Esophagus squamous epithelium (tissue), 5 donors: ENCODE data around the gene CRYAB. TPM values are rescaled to one million over a fixed set of nuclear protein-coding genes. Genes with fewer than 3 reads are reported as not detected.
A peak's percentile ranks its signal among the peaks of the same experiment; 100 is the strongest.

Source experiments
- DNase-seq: peaks from one replicate; lab custom pipeline; 2025; lab: John Stamatoyannopoulos, UW
- H3K27ac ChIP-seq, 4 donors: fragments of 200-600 bp; sonication (generic); one replicate each; pipeline ENCODE4 v1.5.1; 2016 to 2019; ENCODE audit warnings: mild to moderate bottlenecking in 1 of 4
- H3K27me3 ChIP-seq, 4 donors: fragments of 200-600 bp; sonication (generic); 1 replicate in 3 of 4; 2 replicates in 1 of 4; pipeline versions ENCODE4 v1.5.1 to v1.6.0; 2017 to 2021; ENCODE audit warnings: antibody characterized with exemption in 1 of 4
- H3K36me3 ChIP-seq, 3 donors: fragments of 200-600 bp; sonication (generic); one replicate each; pipeline ENCODE4 v1.5.1; 2016 to 2019
- H3K4me1 ChIP-seq, 3 donors: fragments of 200-600 bp; sonication (generic); one replicate each; pipeline ENCODE4 v1.5.1; 2017 to 2019
- H3K4me3 ChIP-seq, 4 donors: fragments of 200-600 bp; sonication (generic); 1 replicate in 3 of 4; 2 replicates in 1 of 4; pipeline ENCODE4 v1.5.1; 2016 to 2019; ENCODE audit warnings: mild to moderate bottlenecking in 2 of 4, moderate library complexity in 1 of 4
- H3K9me3 ChIP-seq, 3 donors: fragments of 200-600 bp; sonication (generic); one replicate each; pipeline ENCODE4 v1.5.1; 2016 to 2019
- CTCF ChIP-seq, 6 experiments: fragments of 450-650 bp in 4 of 6; fragments of 200-600 bp in 2 of 6; sonication (generic) in 2 of 6; IDR thresholded peaks; one replicate each; pipeline ENCODE4 v1.5.1; 2016 to 2019; ENCODE audit warnings: antibody characterized with exemption in 6 of 6, mild to moderate bottlenecking in 4 of 6, moderate library complexity in 4 of 6
- POLR2A ChIP-seq, 4 donors: fragments of 450-650 bp; IDR thresholded peaks; one replicate each; pipeline ENCODE4 v1.6.1; 2017; ENCODE audit warnings: antibody characterized with exemption in 4 of 4, mild to moderate bottlenecking in 4 of 4, moderate library complexity in 3 of 4
- WGBS, 2 donors: methylation state at CpG; one replicate each; pipeline ENCODE4 v1.1.5; 2018; 5-methylcytosine and 5-hydroxymethylcytosine counted together
- intact Hi-C: fragments of 100-400 bp; cut with DNase I; formaldehyde crosslinking; loops from one replicate; pipeline ENCODE4 v1.15.0; 2022
- total RNA-seq, 4 donors: library from RNA; depleted of rRNA; stranded (reverse); fragments of >200 nt; gene quantifications; one replicate each; pipeline ENCODE4 v1.1.0, GENCODE V29; 2016
- donor health status: DM: yes; HTN: yes; CAD: no.

CRYAB gene
- total RNA-seq, 4 donors from 2014 or later: 22.9 to 85.0 (median 45.2) TPM

GRCh38 chr11:111944651-111945051 is 33.1 kb upstream of the CRYAB start:
- intact Hi-C loops: loop anchor here (5.0 kb wide), 1 partner anchor 33 kb away; no protein-coding TSS in a partner anchor
- no peak for TF ChIP-seq POLR2A (IDR thresholded peaks at IDR 0.05)
- no peak for TF ChIP-seq CTCF (IDR thresholded peaks at IDR 0.05)
- DNase-seq: no peak

GRCh38 chr11:111944139-111944538 is 32.6 kb upstream of the CRYAB start:
- Histone ChIP-seq H3K27ac (peak overlapping the region; percentile 23 to 71 (median 63)), H3K36me3 (no peaks in the 10 kb centered on the region), H3K27me3 (no peaks in the 10 kb centered on the region), H3K4me3 (no peak overlapping the region), H3K9me3 (no peaks in the 10 kb centered on the region), H3K4me1 (peaks cover 0 to 32% (median 20%) of the 10 kb centered on the region in 3 donors)
- 57 to 61% methylated on average over 2 to 3 of the region's 3 CpGs for WGBS, 2 donors
- intact Hi-C loops: loop anchor here (5.0 kb wide), 1 partner anchor 33 kb away; no protein-coding TSS in a partner anchor
- no peak for DNase-seq
- TF ChIP-seq POLR2A (IDR thresholded peaks at IDR 0.05) (no peak), CTCF (IDR thresholded peaks at IDR 0.05) (no peak)

More at GRCh38 chr11:111944651-111945051, 33.1 kb upstream of the CRYAB start:
- Histone ChIP-seq H3K4me1 (peaks cover 0 to 28% (median 16%) of the 10 kb centered on the region in 3 donors), H3K9me3 (no peaks in the 10 kb centered on the region), H3K36me3 (no peaks in the 10 kb centered on the region), H3K4me3 (no peak overlapping the region), H3K27ac (peak overlapping the region; percentile 24 to 71 (median 63)), H3K27me3 (no peaks in the 10 kb centered on the region)
- 49 to 62% methylated on average over 5 of the region's 5 CpGs for WGBS, 2 donors

- H3K36me3 ChIP-seq: no peaks in the 10 kb centered on the region
- WGBS, 2 donors: 77 to 83% methylated on average over 7 of the region's 7 CpGs
- H3K4me1 ChIP-seq: peaks cover 0 to 45% (median 32%) of the 10 kb centered on the region in 3 donors
- no peaks in the 10 kb centered on the region for H3K9me3 ChIP-seq
- H3K27me3 ChIP-seq: no peaks in the 10 kb centered on the region
- TF ChIP-seq CTCF (IDR thresholded peaks at IDR 0.05): no peak
- no peak for TF ChIP-seq POLR2A (IDR thresholded peaks at IDR 0.05)
- DNase-seq: no peak
- H3K4me3 ChIP-seq: no peak overlapping the region
- no peak overlapping the region for H3K27ac ChIP-seq
- intact Hi-C loops: loop anchor here (5.0 kb wide), 1 partner anchor 34 kb away; no protein-coding TSS in a partner anchor
These were observed 31.3 kb upstream of the CRYAB start for GRCh38 chr11:111942829-111943228.

- TF ChIP-seq CTCF (IDR thresholded peaks at IDR 0.05) (no peak), POLR2A (IDR thresholded peaks at IDR 0.05) (no peak)
- no peaks in the 10 kb centered on the region for H3K27me3 ChIP-seq
- no peak for DNase-seq
- intact Hi-C loops: loop anchor here (5.0 kb wide), 1 partner anchor 35 kb away; no protein-coding TSS in a partner anchor
- H3K36me3 ChIP-seq: no peaks in the 10 kb centered on the region
- no peak overlapping the region for H3K27ac ChIP-seq
- H3K9me3 ChIP-seq: no peaks in the 10 kb centered on the region
- WGBS, 2 donors: 40 to 56% methylated on average over 3 to 5 of the region's 5 CpGs
- no peak overlapping the region for H3K4me3 ChIP-seq
- peaks cover 0 to 53% (median 35%) of the 10 kb centered on the region in 3 donors for H3K4me1 ChIP-seq
These were observed 30.4 kb upstream of the CRYAB start for GRCh38 chr11:111941963-111942362.

- no peaks in the 10 kb centered on the region for H3K9me3 ChIP-seq
- no peak for DNase-seq
- 52 to 61% methylated on average over 4 of the region's 4 CpGs for WGBS, 2 donors
- peaks cover 0 to 62% (median 40%) of the 10 kb centered on the region in 3 donors for H3K4me1 ChIP-seq
- no peaks in the 10 kb centered on the region for H3K36me3 ChIP-seq
- H3K27ac ChIP-seq: peak overlapping the region in 2 of 4 donors; percentile 71 to 82
- TF ChIP-seq CTCF (IDR thresholded peaks at IDR 0.05) (no peak), POLR2A (IDR thresholded peaks at IDR 0.05) (no peak)
- H3K4me3 ChIP-seq: no peak overlapping the region
- intact Hi-C loops: loop anchor here (5.0 to 10.0 kb wide), 2 partner anchors 37 to 145 kb away; partner anchors contain the start of genes SDHD and TIMM8B
- H3K27me3 ChIP-seq: no peaks in the 10 kb centered on the region
These were observed 28.4 kb upstream of the CRYAB start for GRCh38 chr11:111939836-111940604.
